GM20431 (cell line): ENCODE data around the gene GPC3.
"Not testable (repeated sequence)": the region's sequence is repeated elsewhere in the genome, so short reads cannot be mapped to it uniquely, and the experiment has no call there.

Experiments used
- in situ Hi-C: fragments of 300-500 bp; cut with MseI, MboI; formaldehyde crosslinking; loops from one replicate; pipeline ENCODE4 v1.15.0; 2020; ENCODE audit warnings: low sequenced_read_pairs; ENCODE audit not compliant: unreplicated experiment

The GPC3 gene

GRCh38 chrX:133742602-133743305 is 242.6 kb downstream of the GPC3 start:
- in situ Hi-C loops: no loop called here

- in situ Hi-C loops: no loop called here
Measured at GRCh38 chrX:133741303-133741702, 244.1 kb downstream of the GPC3 start.

GRCh38 chrX:133726642-133727041 is 258.8 kb downstream of the GPC3 start:
- in situ Hi-C loops: no loop called here

- in situ Hi-C loops: no loop called here
Measured at GRCh38 chrX:133726211-133726630, 259.2 kb downstream of the GPC3 start.

GRCh38 chrX:133723930-133724329 is 261.5 kb downstream of the GPC3 start:
- in situ Hi-C loops: no loop called here

GRCh38 chrX:133722756-133723155 is 262.6 kb downstream of the GPC3 start:
- in situ Hi-C loops: no loop called here

GRCh38 chrX:133720269-133720668 is 265.1 kb downstream of the GPC3 start:
- in situ Hi-C loops: not testable (repeated sequence)

GRCh38 chrX:133715715-133716114 is 269.7 kb downstream of the GPC3 start:
- in situ Hi-C loops: no loop called here

GRCh38 chrX:133709501-133709900 is 275.9 kb downstream of the GPC3 start:
- in situ Hi-C loops: no loop called here

- in situ Hi-C loops: no loop called here
Measured at GRCh38 chrX:133706890-133707289, 278.5 kb downstream of the GPC3 start.

- in situ Hi-C loops: no loop called here
Measured at GRCh38 chrX:133702230-133702629, 283.2 kb downstream of the GPC3 start.

- in situ Hi-C loops: no loop called here
Measured at GRCh38 chrX:133699023-133699728, 286.2 kb downstream of the GPC3 start.

GRCh38 chrX:133698298-133698697 is 287.1 kb downstream of the GPC3 start:
- in situ Hi-C loops: no loop called here

- in situ Hi-C loops: no loop called here
Measured at GRCh38 chrX:133697656-133698055, 287.7 kb downstream of the GPC3 start.

GRCh38 chrX:133689997-133690599 is 295.3 kb downstream of the GPC3 start:
- in situ Hi-C loops: no loop called here

GRCh38 chrX:133685822-133686221 is 299.6 kb downstream of the GPC3 start:
- in situ Hi-C loops: no loop called here

GRCh38 chrX:133681897-133682296 is 303.5 kb downstream of the GPC3 start:
- in situ Hi-C loops: no loop called here

- in situ Hi-C loops: no loop called here
Measured at GRCh38 chrX:133681421-133681820, 304.0 kb downstream of the GPC3 start.

- in situ Hi-C loops: no loop called here
Measured at GRCh38 chrX:133677123-133678063, 308.0 kb downstream of the GPC3 start.
